Measurements from ENCODE around the gene DSCAM.

Gene DSCAM

GRCh38 chr21:40646651-40647050 is 200.3 kb downstream of the DSCAM start:
- DNase-seq (ENCODE audit: extremely low read depth, low read depth), result no peak
- TF ChIP-seq CTCF (IDR thresholded peaks at IDR 0.05; ENCODE audit: low read depth, low read length, missing control alignments), result no peak
- no peak overlapping the region for H3K4me3 ChIP-seq (replicated peaks; ENCODE audit: low read depth, low read length)

GRCh38 chr21:40641042-40641441 is 205.9 kb downstream of the DSCAM start:
- TF ChIP-seq CTCF (IDR thresholded peaks at IDR 0.05; ENCODE audit: low read depth, low read length, missing control alignments), result no peak
- DNase-seq (ENCODE audit: extremely low read depth, low read depth), result no peak
- no peak overlapping the region for H3K4me3 ChIP-seq (replicated peaks; ENCODE audit: low read depth, low read length)

- no peak for TF ChIP-seq CTCF (IDR thresholded peaks at IDR 0.05; ENCODE audit: low read depth, low read length, missing control alignments)
- DNase-seq (ENCODE audit: extremely low read depth, low read depth), result no peak
- no peak overlapping the region for H3K4me3 ChIP-seq (replicated peaks; ENCODE audit: low read depth, low read length)
These were observed 206.6 kb downstream of the DSCAM start for GRCh38 chr21:40640266-40640789.

- TF ChIP-seq CTCF (IDR thresholded peaks at IDR 0.05; ENCODE audit: low read depth, low read length, missing control alignments), result no peak
- DNase-seq (ENCODE audit: extremely low read depth, low read depth), result no peak
- no peak overlapping the region for H3K4me3 ChIP-seq (replicated peaks; ENCODE audit: low read depth, low read length)
These were observed 207.3 kb downstream of the DSCAM start for GRCh38 chr21:40639616-40640194.

- DNase-seq (ENCODE audit: extremely low read depth, low read depth), result no peak
These were observed 208.3 kb downstream of the DSCAM start for GRCh38 chr21:40638466-40639251.

GRCh38 chr21:40636026-40636425 is 210.9 kb downstream of the DSCAM start:
- TF ChIP-seq CTCF (IDR thresholded peaks at IDR 0.05; ENCODE audit: low read depth, low read length, missing control alignments), result no peak
- no peak overlapping the region for H3K4me3 ChIP-seq (replicated peaks; ENCODE audit: low read depth, low read length)
- no peak for DNase-seq (ENCODE audit: extremely low read depth, low read depth)

More at GRCh38 chr21:40638466-40639251, 208.3 kb downstream of the DSCAM start:
- TF ChIP-seq CTCF (IDR thresholded peaks at IDR 0.05; ENCODE audit: low read depth, low read length, missing control alignments), result no peak
- H3K4me3 ChIP-seq (replicated peaks; ENCODE audit: low read depth, low read length), result no peak overlapping the region
